Large intestine (tissue), 3 donors: ENCODE data around the gene APLNR. TPM values are rescaled to one million over a fixed set of nuclear protein-coding genes. Genes with fewer than 3 reads are reported as not detected.

Source experiments
- DNase-seq, 2 donors: peaks; one replicate each; pipeline versions ENCODE4 v3.0.0 to v3.0.0-alpha.2; 2013
- H3K27ac ChIP-seq: one replicate; pipeline ENCODE4 v1.5.1; 2013; ENCODE audit warnings: low read length
- H3K27me3 ChIP-seq: 2 replicates; pipeline ENCODE4 v1.6.1; 2013; ENCODE audit warnings: low read length; ENCODE audit not compliant: control insufficient read depth, insufficient read depth
- H3K36me3 ChIP-seq: 2 replicates; pipeline ENCODE4 v1.6.1; 2013; ENCODE audit warnings: low read length; ENCODE audit not compliant: control insufficient read depth, insufficient read depth
- H3K4me1 ChIP-seq: one replicate; pipeline ENCODE4 v1.6.1; 2013; ENCODE audit warnings: low read length; ENCODE audit not compliant: control insufficient read depth, insufficient read depth
- H3K4me3 ChIP-seq: one replicate; pipeline ENCODE4 v1.5.1; 2013; ENCODE audit warnings: low read length
- H3K9me3 ChIP-seq: one replicate; pipeline ENCODE4 v1.6.1; 2013; ENCODE audit warnings: mild to moderate bottlenecking, low read depth, low read length, moderate library complexity; ENCODE audit not compliant: control insufficient read depth
- WGBS: methylation state at CpG from one replicate; pipeline ENCODE4 v1.1.5; 2013; ENCODE audit warnings: low lambda C conversion rate; ENCODE audit not compliant: insufficient coverage; 5-methylcytosine and 5-hydroxymethylcytosine counted together
- polyA plus RNA-seq: library from polyadenylated mRNA; unstranded; fragments of 120-200 nt; gene quantifications from one replicate; pipeline ENCODE4 v1.2.1, GENCODE V29; 2013

Gene APLNR
- polyA plus RNA-seq, 1 donor, result 22.8 TPM

GRCh38 chr11:57219021-57219627, 17.9 kb downstream of the APLNR start:
- 20% methylated on average over 1 of the region's 6 CpGs for WGBS
- Histone ChIP-seq H3K9me3 (no peaks in the 10 kb centered on the region), H3K27ac (no peak overlapping the region), H3K4me1 (no peaks in the 10 kb centered on the region), H3K27me3 (peaks cover 8% of the 10 kb centered on the region), H3K36me3 (no peaks in the 10 kb centered on the region), H3K4me3 (no peak overlapping the region)
- DNase-seq, result no peak

GRCh38 chr11:57217053-57217452, 20.0 kb downstream of the APLNR start:
- Histone ChIP-seq H3K4me3 (no peak overlapping the region), H3K4me1 (peaks cover 7% of the 10 kb centered on the region), H3K36me3 (no peaks in the 10 kb centered on the region), H3K27me3 (peaks cover 13% of the 10 kb centered on the region), H3K9me3 (no peaks in the 10 kb centered on the region), H3K27ac (no peak overlapping the region)
- WGBS, result no CpG with 5 or more reads among the region's 4 CpGs
- DNase-seq, result no peak

- H3K27ac ChIP-seq, result no peak overlapping the region
- 90% methylated on average over 2 of the region's 4 CpGs for WGBS
- H3K36me3 ChIP-seq, result no peaks in the 10 kb centered on the region
- H3K4me3 ChIP-seq, result no peak overlapping the region
- H3K9me3 ChIP-seq, result no peaks in the 10 kb centered on the region
- peaks cover 7% of the 10 kb centered on the region for H3K4me1 ChIP-seq
- peaks cover 11% of the 10 kb centered on the region for H3K27me3 ChIP-seq
- no peak for DNase-seq
Measured at GRCh38 chr11:57216463-57216862, 20.6 kb downstream of the APLNR start.

GRCh38 chr11:57214494-57214893, 22.6 kb downstream of the APLNR start:
- H3K4me1 ChIP-seq, result peaks cover 7% of the 10 kb centered on the region
- no peaks in the 10 kb centered on the region for H3K36me3 ChIP-seq
- no peaks in the 10 kb centered on the region for H3K9me3 ChIP-seq
- peak overlapping the region; percentile 45 for H3K27ac ChIP-seq
- peaks cover 10% of the 10 kb centered on the region for H3K27me3 ChIP-seq
- peak in 1 of 2 donors; percentile 15 for DNase-seq
- WGBS, result 29% methylated on average over 1 of the region's 3 CpGs
- no peak overlapping the region for H3K4me3 ChIP-seq

- peaks cover 10% of the 10 kb centered on the region for H3K27me3 ChIP-seq
- H3K9me3 ChIP-seq, result no peaks in the 10 kb centered on the region
- H3K36me3 ChIP-seq, result no peaks in the 10 kb centered on the region
- DNase-seq, result peak in 1 of 2 donors; percentile 28
- H3K4me3 ChIP-seq, result no peak overlapping the region
- no CpG with 5 or more reads among the region's 2 CpGs for WGBS
- peaks cover 7% of the 10 kb centered on the region for H3K4me1 ChIP-seq
- peak overlapping the region; percentile 45 for H3K27ac ChIP-seq
Measured at GRCh38 chr11:57214098-57214417, 23.0 kb downstream of the APLNR start.

- Histone ChIP-seq H3K9me3 (no peaks in the 10 kb centered on the region), H3K27ac (peak overlapping the region; percentile 45)
- peak in 1 of 2 donors; percentile 42 for DNase-seq
Measured at GRCh38 chr11:57213342-57214097, 23.5 kb downstream of the APLNR start.

GRCh38 chr11:57210781-57211180, 26.3 kb downstream of the APLNR start:
- peaks cover 8% of the 10 kb centered on the region for H3K27me3 ChIP-seq
- H3K4me3 ChIP-seq, result no peak overlapping the region
- no peak for DNase-seq
- H3K4me1 ChIP-seq, result peaks cover 7% of the 10 kb centered on the region
- no peak overlapping the region for H3K27ac ChIP-seq
- H3K9me3 ChIP-seq, result no peaks in the 10 kb centered on the region
- no peaks in the 10 kb centered on the region for H3K36me3 ChIP-seq
- 80% methylated on average over 1 of the region's 7 CpGs for WGBS

More at GRCh38 chr11:57213342-57214097, 23.5 kb downstream of the APLNR start:
- Histone ChIP-seq H3K4me3 (no peak overlapping the region), H3K27me3 (peaks cover 10% of the 10 kb centered on the region), H3K36me3 (no peaks in the 10 kb centered on the region), H3K4me1 (peaks cover 7% of the 10 kb centered on the region)
- 0% methylated on average over 1 of the region's 9 CpGs for WGBS

GRCh38 chr11:57207168-57207567, 29.9 kb downstream of the APLNR start:
- WGBS, result no CpG with 5 or more reads among the region's 6 CpGs
- H3K36me3 ChIP-seq, result no peaks in the 10 kb centered on the region
- no peak for DNase-seq
- H3K9me3 ChIP-seq, result no peaks in the 10 kb centered on the region
- no peak overlapping the region for H3K27ac ChIP-seq
- H3K4me3 ChIP-seq, result no peak overlapping the region
- no peaks in the 10 kb centered on the region for H3K4me1 ChIP-seq
- H3K27me3 ChIP-seq, result no peaks in the 10 kb centered on the region

- Histone ChIP-seq H3K27me3 (no peaks in the 10 kb centered on the region), H3K9me3 (no peaks in the 10 kb centered on the region), H3K27ac (no peak overlapping the region), H3K4me3 (no peak overlapping the region), H3K36me3 (no peaks in the 10 kb centered on the region), H3K4me1 (no peaks in the 10 kb centered on the region)
- no CpG with 5 or more reads among the region's 3 CpGs for WGBS
- DNase-seq, result no peak
Measured at GRCh38 chr11:57205041-57205641, 31.9 kb downstream of the APLNR start.

- Histone ChIP-seq H3K27ac (no peak overlapping the region), H3K4me3 (no peak overlapping the region), H3K9me3 (no peaks in the 10 kb centered on the region), H3K27me3 (no peaks in the 10 kb centered on the region), H3K36me3 (no peaks in the 10 kb centered on the region), H3K4me1 (no peaks in the 10 kb centered on the region)
- no CpG with 5 or more reads among the region's 7 CpGs for WGBS
- no peak for DNase-seq
Measured at GRCh38 chr11:57203882-57204480, 33.1 kb downstream of the APLNR start.
